Panc1 (cell line): Measurements from ENCODE around the gene CRB2.

Experiments
- CTCF ChIP-seq: fragments of 450-650 bp; IDR thresholded peaks from 2 replicates; pipeline ENCODE4 v1.5.1; 2017; ENCODE audit warnings: mild to moderate bottlenecking
- REST ChIP-seq, 2 experiments: IDR thresholded peaks; 2 replicates each; pipeline ENCODE4 v1.6.1; 2011 to 2012; ENCODE audit warnings: low read depth in 2 of 2, control low read depth in 1 of 2, low read length in 1 of 2, mild to moderate bottlenecking in 1 of 2, moderate library complexity in 1 of 2; ENCODE audit not compliant: insufficient read depth in 1 of 2
- TCF7L2 ChIP-seq: IDR thresholded peaks from 2 replicates; pipeline ENCODE4 v1.6.1; 2011; ENCODE audit warnings: mild to moderate bottlenecking, low read depth, low read length, inconsistent platforms

GRCh38 chr9:123382653-123383511, 26.9 kb downstream of the CRB2 start:
- TF ChIP-seq REST (IDR thresholded peaks at IDR 0.05; ENCODE audit: insufficient read depth in 1 of 2, low read depth in 2 of 2, low read length in 1 of 2) (no peak), CTCF (no peak), TCF7L2 (no peak)
